SK-N-SH (cell line): ENCODE results near the gene FHOD3. TPM values are rescaled to one million over a fixed set of nuclear protein-coding genes. Genes with fewer than 3 reads are reported as not detected.
A peak's percentile ranks its signal among the peaks of the same experiment; 100 is the strongest.

Experiments
- CTCF ChIA-PET: fragments of 300-600, 350-600 bp; formaldehyde crosslinking; extraction: SDS; loops from one replicate; lab custom pipeline; 2021; lab: Yijun Ruan, JAX
- POLR2A ChIA-PET: fragments of 350-600 bp; sonication (Branson Sonifier 250); formaldehyde crosslinking; extraction: SDS; loops from one replicate; lab custom pipeline; 2020; ENCODE audit warnings: antibody characterized with exemption, inconsistent platforms; lab: Yijun Ruan, JAX
- DNase-seq: peaks from one replicate; pipeline ENCODE4 v3.0.0; 2012
- H2AFZ ChIP-seq: fragments of 200-600 bp; sonication (generic); 2 replicates; pipeline ENCODE4 v1.8.1; 2016; ENCODE audit warnings: antibody characterized with exemption, mild to moderate bottlenecking, low read depth
- H3F3A ChIP-seq: fragments of 200-600 bp; sonication (generic); replicated peaks from 2 replicates; pipeline ENCODE3; 2016; ENCODE audit warnings: antibody characterized with exemption, mild to moderate bottlenecking; ENCODE audit not compliant: insufficient read depth
- H3K27ac ChIP-seq, 2 experiments: fragments of 200-500 bp in 1 of 2; fragments of 200-600 bp in 1 of 2; sonication (Bioruptor generic) in 1 of 2; sonication (generic), shearing (Covaris generic) in 1 of 2; 2 replicates each; pipeline versions ENCODE4 v1.5.1 to v1.6.1; 2014 to 2016; ENCODE audit warnings: low read depth in 2 of 2, inconsistent platforms in 1 of 2, low read length in 1 of 2, mild to moderate bottlenecking in 1 of 2, mixed read lengths in 1 of 2
- H3K27me3 ChIP-seq: fragments of 200-600 bp; sonication (generic), shearing (Covaris generic); 2 replicates; pipeline ENCODE4 v1.6.1; 2016; ENCODE audit warnings: mixed run types; ENCODE audit not compliant: insufficient read depth
- H3K36me3 ChIP-seq, 2 experiments: fragments of 200-500 bp in 1 of 2; fragments of 200-600 bp in 1 of 2; sonication (Bioruptor generic) in 1 of 2; sonication (generic) in 1 of 2; replicated peaks in 1 of 2; 2 replicates each; pipeline versions ENCODE3 to v1.5.1; 2014 to 2016; ENCODE audit warnings: low read length in 1 of 2, mild to moderate bottlenecking in 1 of 2; ENCODE audit not compliant: insufficient read depth in 2 of 2, control insufficient read depth in 1 of 2
- H3K4me1 ChIP-seq, 2 experiments: fragments of 200-500 bp in 1 of 2; fragments of 200-600 bp in 1 of 2; sonication (Bioruptor generic) in 1 of 2; sonication (generic), shearing (Covaris generic) in 1 of 2; 2 replicates each; pipeline versions ENCODE4 v1.5.1 to v1.6.1; 2014 to 2016; ENCODE audit warnings: low read depth in 1 of 2, low read length in 1 of 2, mixed run types in 1 of 2; ENCODE audit not compliant: insufficient read depth in 2 of 2, control insufficient read depth in 1 of 2
- H3K4me2 ChIP-seq: fragments of 200-600 bp; sonication (generic), shearing (Covaris generic); 2 replicates; pipeline ENCODE4 v1.6.1; 2017; ENCODE audit warnings: mixed run types
- H3K4me3 ChIP-seq, 2 experiments: fragments of 200-500 bp in 1 of 2; fragments of 200-600 bp in 1 of 2; sonication (Bioruptor generic) in 1 of 2; sonication (generic), shearing (Covaris generic) in 1 of 2; 2 replicates each; pipeline versions ENCODE4 v1.5.1 to v1.8.1; 2014 to 2016; ENCODE audit warnings: low read depth in 2 of 2, inconsistent platforms in 1 of 2, low read length in 1 of 2, mild to moderate bottlenecking in 1 of 2, mixed read lengths in 1 of 2, moderate library complexity in 1 of 2
- H3K79me2 ChIP-seq: fragments of 200-600 bp; sonication (generic); 2 replicates; pipeline ENCODE4 v1.8.1; 2017; ENCODE audit warnings: mild to moderate bottlenecking; ENCODE audit not compliant: insufficient read depth
- H3K9ac ChIP-seq: fragments of 200-600 bp; sonication (generic); 2 replicates; pipeline ENCODE4 v1.6.1; 2017; ENCODE audit warnings: mixed run types
- H3K9me2 ChIP-seq: fragments of 200-600 bp; sonication (generic); 2 replicates; pipeline ENCODE4 v1.6.1; 2017; ENCODE audit warnings: mixed run types
- H3K9me3 ChIP-seq: fragments of 200-600 bp; sonication (generic); 2 replicates; pipeline ENCODE4 v1.6.1; 2017; ENCODE audit warnings: mixed run types, mild to moderate bottlenecking, moderate library complexity
- H4K20me1 ChIP-seq: fragments of 200-600 bp; sonication (generic); 2 replicates; pipeline ENCODE4 v1.6.1; 2017; ENCODE audit warnings: mild to moderate bottlenecking, mixed run types; ENCODE audit not compliant: insufficient read depth
- CHD2 ChIP-seq: fragments of 150-350 bp; IDR thresholded peaks from 2 replicates; pipeline ENCODE4 v1.6.1; 2018; ENCODE audit warnings: low read length; ENCODE audit not compliant: partially characterized antibody
- EP300 ChIP-seq, 2 experiments: IDR thresholded peaks; 2 replicates each; pipeline versions ENCODE4 v1.4.0 to v1.6.1; 2012; ENCODE audit warnings: borderline replicate concordance in 1 of 2, low read depth in 1 of 2, low read length in 1 of 2
- FOSL2 ChIP-seq: IDR thresholded peaks from 2 replicates; pipeline ENCODE4 v1.4.0; 2012; ENCODE audit warnings: low read depth, mild to moderate bottlenecking, moderate library complexity, borderline replicate concordance
- GABPA ChIP-seq: IDR thresholded peaks from 2 replicates; pipeline ENCODE4 v1.4.0; 2012; ENCODE audit warnings: low read depth, mild to moderate bottlenecking
- GATA2 ChIP-seq: sonication (generic); formaldehyde crosslinking; IDR thresholded peaks from 2 replicates; pipeline ENCODE4 v1.5.0; 2020; ENCODE audit warnings: mild to moderate bottlenecking, missing genetic modification reagents
- IRF3 ChIP-seq: fragments of 150-350 bp; IDR thresholded peaks from 2 replicates; pipeline ENCODE4 v1.6.1; 2016; ENCODE audit warnings: mild to moderate bottlenecking, low read depth, low read length
- JUND ChIP-seq: IDR thresholded peaks from 2 replicates; pipeline ENCODE4 v1.4.0; 2012
- MAX ChIP-seq: IDR thresholded peaks from 2 replicates; pipeline ENCODE4 v1.4.0; 2012; ENCODE audit warnings: low read depth
- MEF2A ChIP-seq: IDR thresholded peaks from 2 replicates; pipeline ENCODE4 v1.4.0; 2012; ENCODE audit warnings: low read depth, borderline replicate concordance
- MXI1 ChIP-seq: IDR thresholded peaks from 2 replicates; pipeline ENCODE4 v1.6.1; 2012; ENCODE audit warnings: mild to moderate bottlenecking, low read depth, low read length, improper control_type of control experiment
- NFIC ChIP-seq: IDR thresholded peaks from 2 replicates; pipeline ENCODE4 v1.4.0; 2012; ENCODE audit warnings: borderline replicate concordance
- PBX3 ChIP-seq: IDR thresholded peaks from 2 replicates; pipeline ENCODE4; 2012
- RCOR1 ChIP-seq: fragments of 150-350 bp; IDR thresholded peaks from 2 replicates; pipeline ENCODE4 v1.6.1; 2017; ENCODE audit warnings: antibody characterized with exemption, low read length
- RXRA ChIP-seq: IDR thresholded peaks from 2 replicates; pipeline ENCODE4 v1.4.0; 2012; ENCODE audit warnings: low read depth, mild to moderate bottlenecking, borderline replicate concordance
- SIN3A ChIP-seq: IDR thresholded peaks from 2 replicates; pipeline ENCODE4 v1.6.1; 2012; ENCODE audit warnings: low read depth, mild to moderate bottlenecking, low read length, moderate library complexity, borderline replicate concordance
- SMC3 ChIP-seq: IDR thresholded peaks from 2 replicates; pipeline ENCODE4 v1.6.1; 2012; ENCODE audit warnings: low read depth, low read length, improper control_type of control experiment
- TCF12 ChIP-seq: IDR thresholded peaks from 2 replicates; pipeline ENCODE4 v1.4.0; 2012
- TEAD4 ChIP-seq: IDR thresholded peaks from 2 replicates; pipeline ENCODE4 v1.4.0; 2012; ENCODE audit warnings: mild to moderate bottlenecking, borderline replicate concordance; ENCODE audit not compliant: insufficient read depth
- YY1 ChIP-seq: IDR thresholded peaks from 2 replicates; pipeline ENCODE4 v1.4.0; 2012; ENCODE audit warnings: low read depth, mild to moderate bottlenecking
- WGBS: methylation state at CpG from one replicate; pipeline ENCODE4 v1.1.6; 2017; ENCODE audit warnings: low lambda C conversion rate; 5-methylcytosine and 5-hydroxymethylcytosine counted together
- polyA plus RNA-seq, 3 experiments: library from polyadenylated mRNA; depleted of rRNA; stranded (reverse); fragments of >200 nt; gene quantifications; 2 replicates each; pipeline ENCODE4 v1.2.3, GENCODE V29; 2012
- TF ChIP-seq, protein P1 (sequence below): IDR thresholded peaks from 2 replicates; pipeline ENCODE4 v1.4.0; 2012; ENCODE audit warnings: low read depth, borderline replicate concordance

The FHOD3 gene
- polyA plus RNA-seq, 1 of the 3 experiments (the other 2 are of a cell fraction): 10.9 TPM

DNA sequence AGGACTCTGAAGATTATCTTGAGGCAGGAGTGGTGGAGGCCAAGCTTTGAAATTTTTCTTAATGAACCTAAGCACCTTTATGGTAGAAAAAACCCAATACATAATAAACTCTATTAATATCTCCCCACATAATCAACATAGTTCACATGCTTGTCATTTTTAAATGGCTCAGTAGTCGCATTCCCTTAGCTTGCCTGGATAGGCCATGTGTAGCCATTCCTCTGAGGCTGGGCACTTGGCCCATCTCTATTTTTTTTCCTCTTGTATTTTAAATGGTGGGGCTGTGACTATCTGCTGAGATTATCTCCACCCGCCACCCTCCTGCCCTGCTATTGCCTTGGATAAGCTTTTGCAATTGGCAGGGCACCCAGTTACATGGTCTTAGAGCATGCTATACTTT is 143.1 kb downstream of the FHOD3 start:
- 36% methylated on average over 2 of the region's 2 CpGs for WGBS
- Histone ChIP-seq H3K36me3 (no peaks in the 10 kb centered on the region), H3K4me2 (peak overlapping the region; percentile 29), H3K4me1 (peaks cover 11 to 31% of the 10 kb centered on the region in 2 experiments; a peak in 3 of 4 replicates), H3K9me3 (no peaks in the 10 kb centered on the region), H3K9me2 (no peaks in the 10 kb centered on the region), H3K79me2 (no peaks in the 10 kb centered on the region), H3K27ac (peak overlapping the region; percentile 50 to 82; a peak in 2 of 4 replicates), H3K9ac (no peak overlapping the region), H2AFZ (no peak overlapping the region), H3F3A (peaks cover 11% of the 10 kb centered on the region), H3K4me3 (no peak overlapping the region), H3K27me3 (no peaks in the 10 kb centered on the region), H4K20me1 (no peaks in the 10 kb centered on the region)
- DNase-seq: peak; percentile 45
- POLR2A ChIA-PET: no interaction called here
- CTCF ChIA-PET: no interaction called here
- TF ChIP-seq YY1 (no peak), MEF2A (no peak), MXI1 (peak; percentile 69), JUND (peak; percentile 31; the same call in 1 of the 2 replicates), FOSL2 (peak; percentile 19; the same call in 1 of the 2 replicates), EP300 (IDR thresholded peaks at IDR 0.05; ENCODE audit: borderline replicate concordance in 1 of 2, low read depth in 1 of 2, low read length in 1 of 2) (peak; percentile 38 to 68; a peak in 2 of 4 replicates), MAX (peak; percentile 36; the same call in 1 of the 2 replicates), GABPA (no peak), TEAD4 (peak; percentile 82; the same call in 1 of the 2 replicates), TCF12 (peak; percentile 51), IRF3 (no peak), NFIC (peak; percentile 72), SMC3 (no peak), GATA2 (CRISPR knock-in tag) (peak; percentile 88), RXRA (no peak), PBX3 (peak; percentile 21; the same call in 1 of the 2 replicates), SIN3A (no peak), CHD2 (peak; percentile 30), RCOR1 (peak; percentile 84)
- TF ChIP-seq, protein P1, sequence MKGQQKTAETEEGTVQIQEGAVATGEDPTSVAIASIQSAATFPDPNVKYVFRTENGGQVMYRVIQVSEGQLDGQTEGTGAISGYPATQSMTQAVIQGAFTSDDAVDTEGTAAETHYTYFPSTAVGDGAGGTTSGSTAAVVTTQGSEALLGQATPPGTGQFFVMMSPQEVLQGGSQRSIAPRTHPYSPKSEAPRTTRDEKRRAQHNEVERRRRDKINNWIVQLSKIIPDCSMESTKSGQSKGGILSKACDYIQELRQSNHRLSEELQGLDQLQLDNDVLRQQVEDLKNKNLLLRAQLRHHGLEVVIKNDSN: no peak
